ENCODE data around the gene ADCK1.
"Not testable (repeated sequence)": the region's sequence is repeated elsewhere in the genome, so short reads cannot be mapped to it uniquely, and the experiment has no call there.

ADCK1 gene

DNA sequence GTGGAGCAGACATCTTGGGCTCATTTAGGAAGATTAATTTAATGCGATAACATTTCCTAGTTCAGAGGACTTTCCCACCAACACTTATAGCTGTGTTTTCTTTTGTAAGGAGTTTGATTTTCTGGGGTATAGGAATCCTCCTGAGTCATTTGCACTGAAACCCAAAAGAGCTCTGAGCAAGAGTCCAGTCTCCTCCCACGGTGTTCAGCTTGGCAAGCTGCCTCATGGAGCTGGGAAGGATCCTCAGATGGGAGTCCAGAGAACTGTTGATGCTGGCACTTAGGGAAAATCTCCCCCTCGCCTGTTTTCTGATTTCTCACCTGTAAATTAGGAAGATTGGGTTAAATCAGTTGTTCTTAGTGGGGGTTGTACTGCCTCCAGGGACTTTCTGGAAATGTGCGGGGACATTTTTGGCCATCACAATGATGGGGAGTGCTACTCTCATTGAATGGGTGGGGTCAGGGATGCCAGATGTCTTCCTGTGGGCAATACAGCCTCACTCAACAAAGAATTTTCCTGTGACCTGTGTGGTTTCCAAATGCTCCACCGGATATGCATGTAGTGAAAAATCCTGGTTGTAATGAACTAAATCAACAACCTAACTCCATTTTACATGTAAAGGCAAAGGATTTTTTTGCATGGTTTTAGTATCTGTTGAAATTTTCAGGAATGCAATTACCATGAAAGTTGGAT is 150.6 kb downstream of the ADCK1 start:
- no peak for DNase-seq (ENCODE audit: low spot score)

DNA sequence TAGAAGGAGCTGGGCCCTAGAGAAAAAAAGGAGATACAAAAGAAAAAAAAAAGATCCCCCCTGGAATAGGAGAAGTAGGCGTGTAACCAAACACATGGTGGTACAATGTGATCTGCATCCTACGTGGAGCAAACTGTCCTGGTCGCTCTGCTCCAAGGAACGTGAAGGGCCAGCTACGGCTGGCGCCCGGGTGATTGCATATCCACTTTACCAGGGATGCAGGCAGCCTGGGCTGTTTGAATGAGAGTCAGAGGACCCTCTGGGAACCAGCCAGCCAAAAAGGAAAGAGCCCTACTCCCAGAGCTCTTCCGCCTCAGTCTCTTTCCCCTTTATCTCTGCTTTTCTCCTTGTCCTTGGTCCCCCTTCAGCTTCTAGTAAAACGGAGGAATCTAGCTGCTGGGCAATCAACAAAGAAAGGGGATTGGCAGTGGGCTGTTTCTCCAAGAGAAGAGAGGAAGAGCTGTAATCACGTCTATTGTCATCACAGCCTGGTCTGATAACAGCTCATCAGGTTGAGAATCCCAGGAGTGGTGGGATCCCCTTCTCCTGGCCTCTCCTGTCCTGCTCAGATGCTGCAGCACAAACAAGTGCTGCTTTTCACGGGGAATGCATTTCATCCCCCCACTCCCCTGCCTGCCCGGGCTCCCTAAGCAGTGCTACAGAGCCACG is 156.0 kb downstream of the ADCK1 start:
- DNase-seq (ENCODE audit: low spot score) = no peak

DNA sequence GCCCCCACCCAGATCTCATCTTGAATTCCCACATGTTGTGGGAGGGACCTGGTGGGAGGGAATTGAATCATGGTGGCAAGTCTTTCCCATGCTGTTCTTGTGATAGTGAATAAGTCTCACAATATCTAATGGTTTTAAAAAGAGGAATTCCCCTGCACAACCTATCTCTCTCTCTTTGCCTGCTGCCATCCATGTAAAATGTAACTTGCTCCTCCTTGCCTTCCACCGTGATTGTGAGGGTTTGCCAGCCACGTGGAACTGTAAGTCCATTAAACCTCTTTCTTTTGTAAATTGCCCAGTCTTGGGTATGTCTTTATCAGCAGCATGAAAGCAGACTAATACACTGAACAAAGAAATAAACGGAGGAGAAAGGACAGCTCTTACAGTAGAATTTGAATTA is 159.8 kb downstream of the ADCK1 start:
- DNase-seq (ENCODE audit: low spot score) = not testable (repeated sequence)

GRCh38 chr14:77961847-77962580 is 162.1 kb downstream of the ADCK1 start:
- DNase-seq (ENCODE audit: low spot score) = no peak

DNA sequence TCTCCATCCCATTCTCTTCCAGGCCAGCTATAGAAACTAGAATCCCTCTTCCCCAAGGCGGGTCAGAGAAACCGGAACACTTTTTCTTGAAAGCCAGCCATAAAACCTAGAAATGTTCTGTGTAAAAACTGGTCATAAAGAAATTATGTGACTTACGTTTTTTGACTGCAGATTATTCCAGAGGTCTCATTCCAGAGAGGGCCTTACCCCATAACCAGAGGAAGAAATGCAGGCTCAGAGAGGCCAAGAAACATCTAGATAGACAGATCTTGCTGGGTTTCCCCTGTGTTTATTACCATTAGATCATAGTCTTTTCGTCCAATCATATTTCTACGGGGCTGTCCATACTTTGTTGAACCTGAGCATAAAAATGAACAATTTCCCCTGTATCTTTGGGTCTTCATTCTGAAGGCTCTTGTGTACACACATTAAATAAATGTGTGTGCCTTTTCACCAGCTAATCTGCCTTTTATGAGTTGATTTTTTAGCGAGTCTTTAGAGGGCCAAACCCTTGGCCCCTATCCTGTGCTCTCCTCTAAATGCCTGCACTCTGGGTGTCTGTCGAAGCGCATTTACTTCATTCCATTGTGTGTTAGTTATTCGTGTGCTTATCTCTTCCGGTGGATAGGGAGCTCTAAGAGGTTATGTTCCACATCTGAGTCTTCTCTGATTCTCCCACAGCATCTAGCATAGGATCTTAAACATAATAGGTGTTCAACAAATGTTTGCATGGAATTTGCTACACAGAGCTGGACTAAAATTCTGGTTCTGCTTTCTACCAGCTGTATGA is 163.0 kb downstream of the ADCK1 start:
- no peak for DNase-seq (ENCODE audit: low spot score)

DNA sequence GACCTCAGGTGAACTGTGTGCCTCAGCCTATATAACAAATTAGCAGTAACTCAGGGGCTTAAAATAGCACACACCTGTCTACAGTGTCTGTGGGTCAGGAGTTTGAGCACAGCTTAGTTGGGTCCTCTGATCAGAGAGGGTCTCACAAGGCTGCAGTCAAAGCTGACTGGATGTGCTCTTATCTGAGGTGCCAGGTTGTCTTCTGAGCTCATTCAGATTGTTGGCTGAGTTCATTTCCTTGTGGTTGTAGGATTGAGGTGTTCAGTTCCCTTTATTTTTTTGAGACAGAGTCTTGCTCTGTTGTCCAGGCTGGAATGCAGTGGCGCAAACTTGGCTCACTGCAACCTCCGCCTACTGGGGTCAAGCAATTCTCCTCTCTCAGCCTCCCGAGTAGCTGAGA is 164.7 kb downstream of the ADCK1 start:
- no peak for DNase-seq (ENCODE audit: low spot score)

- no peak for DNase-seq (ENCODE audit: low spot score)
Measured at GRCh38 chr14:77965050-77965449, 165.1 kb downstream of the ADCK1 start.

DNA sequence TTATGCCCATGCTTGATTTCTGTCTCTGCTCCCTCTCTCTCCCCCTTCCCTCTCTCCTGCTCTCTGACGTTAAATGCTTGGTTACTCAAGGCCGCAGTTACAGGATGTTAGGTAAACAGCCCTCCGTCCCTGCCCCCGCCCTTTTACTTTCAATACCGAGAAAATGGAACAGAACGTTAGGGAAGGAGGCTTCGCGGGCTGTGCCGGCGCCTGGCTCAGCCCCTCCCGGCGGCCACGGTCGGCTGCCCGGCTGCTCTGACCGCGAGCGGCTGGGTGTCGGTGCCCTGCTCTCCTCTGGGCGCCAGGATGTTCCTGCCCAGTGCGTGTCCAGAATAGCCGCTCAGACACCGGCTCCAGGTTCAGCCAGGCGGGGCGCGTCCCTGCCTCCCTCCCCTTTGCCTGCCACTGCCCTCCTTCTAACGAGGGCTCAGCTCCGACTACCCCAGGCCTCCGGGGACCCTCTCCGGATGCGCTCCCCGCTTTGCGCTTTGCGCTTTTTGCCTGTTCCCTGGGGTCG is 166.1 kb downstream of the ADCK1 start:
- DNase-seq (ENCODE audit: low spot score) = peak; percentile 25

DNA sequence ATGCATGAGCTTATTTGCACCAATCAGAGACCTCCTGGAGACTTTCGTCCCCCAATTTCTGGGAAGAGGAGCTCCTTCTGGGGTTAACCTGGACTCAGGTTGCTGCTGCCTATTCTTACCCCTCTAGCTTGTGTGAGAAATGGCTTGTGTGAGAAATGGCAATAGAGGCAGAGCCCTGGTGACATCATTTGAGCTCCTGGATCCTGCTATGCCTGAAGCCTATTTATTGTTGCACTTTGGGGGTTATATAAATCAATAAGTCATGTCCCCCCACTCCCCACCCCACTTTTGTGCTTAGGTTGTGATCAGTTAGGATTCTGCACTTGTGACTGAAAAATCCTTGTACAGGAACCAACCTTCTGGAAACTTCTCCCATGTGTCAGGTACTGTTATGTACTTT is 167.2 kb downstream of the ADCK1 start:
- DNase-seq (ENCODE audit: low spot score) = no peak

DNA sequence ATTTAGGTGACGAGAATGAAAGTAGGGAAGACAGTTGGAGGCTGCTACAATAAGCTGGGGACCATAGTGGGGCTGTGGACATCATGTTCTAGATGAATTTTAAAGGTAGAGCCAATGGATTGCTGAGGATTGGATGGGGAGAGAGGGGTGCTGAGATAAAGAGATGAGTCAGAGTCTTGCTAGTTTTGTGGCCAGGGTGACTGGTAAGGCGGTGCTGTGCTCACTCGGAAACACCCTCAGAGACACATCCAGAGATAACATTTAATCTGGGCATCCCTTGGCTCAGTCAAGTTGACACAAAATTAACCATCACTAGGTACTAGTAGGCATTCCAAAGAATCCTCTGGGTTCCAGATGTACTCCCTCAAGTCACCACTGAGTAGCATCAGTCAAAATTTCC is 170.7 kb downstream of the ADCK1 start:
- DNase-seq (ENCODE audit: low spot score) = no peak

DNA sequence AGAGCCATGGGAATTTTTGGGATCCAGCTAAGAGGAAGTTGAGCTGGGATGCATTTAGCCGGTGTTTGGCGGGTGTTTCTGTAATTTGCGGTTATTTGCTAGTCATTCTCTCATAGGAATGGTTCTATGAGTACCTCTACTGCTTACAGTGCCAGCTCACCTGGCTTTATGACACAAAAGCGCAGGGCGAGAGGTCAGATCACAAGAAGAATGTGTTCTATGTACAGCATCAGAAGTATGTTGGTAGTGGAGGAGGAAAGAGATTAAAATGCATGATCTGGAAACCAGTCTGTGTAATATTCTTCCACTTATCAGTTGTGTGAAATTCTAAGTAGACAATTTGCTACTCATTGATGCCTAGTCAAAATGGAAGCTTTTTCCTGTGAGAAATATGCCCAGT is 173.3 kb downstream of the ADCK1 start:
- no peak for DNase-seq (ENCODE audit: low spot score)

DNA sequence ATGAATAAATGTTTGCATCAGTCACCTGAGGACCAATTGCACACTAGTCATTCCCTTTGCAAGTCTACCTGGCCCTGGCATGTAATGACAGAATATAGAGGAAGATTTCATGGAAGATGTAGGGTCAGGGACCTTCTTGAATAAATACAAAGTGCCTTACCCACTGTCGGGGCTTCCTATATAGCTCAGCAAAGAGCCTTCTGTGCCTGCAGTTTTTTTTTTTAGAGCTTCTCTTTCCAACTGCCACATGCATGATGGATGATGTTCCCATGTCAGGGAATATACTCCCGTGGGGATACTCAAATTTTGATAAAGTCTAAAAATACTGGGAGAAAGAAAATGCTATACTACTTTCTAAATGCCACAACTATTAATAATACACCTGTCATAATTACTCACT is 176.7 kb downstream of the ADCK1 start:
- DNase-seq (ENCODE audit: low spot score) = no peak

DNA sequence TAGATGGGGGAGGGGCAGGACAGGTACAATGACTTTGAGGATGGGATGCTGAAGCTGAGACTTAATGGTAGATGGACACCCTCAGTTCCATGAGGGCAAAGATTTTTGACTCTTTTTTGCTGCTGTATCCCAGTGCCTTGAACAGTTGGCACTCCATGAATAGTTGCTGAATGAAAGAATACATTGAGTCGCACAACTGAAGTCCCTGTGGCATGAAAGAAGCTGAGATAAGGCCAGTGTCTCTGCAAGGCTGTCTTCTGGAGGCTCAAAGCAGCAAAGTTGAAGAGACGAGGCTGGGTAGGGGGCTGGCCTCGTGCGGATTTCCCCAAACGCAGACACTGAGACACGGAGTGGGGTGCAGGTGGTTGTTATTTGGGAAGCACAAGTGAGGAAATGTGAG is 179.3 kb downstream of the ADCK1 start:
- DNase-seq (ENCODE audit: low spot score) = no peak

GRCh38 chr14:77979666-77980351 is 179.9 kb downstream of the ADCK1 start:
- DNase-seq (ENCODE audit: low spot score) = peak; percentile 33

- DNase-seq (ENCODE audit: low spot score) = no peak
Measured at GRCh38 chr14:77980475-77981321, 180.8 kb downstream of the ADCK1 start.
